Skeletal muscle cell (primary cell): Measurements from ENCODE around the gene TCERG1L.
"Not testable (repeated sequence)": the region's sequence is repeated elsewhere in the genome, so short reads cannot be mapped to it uniquely, and the experiment has no call there.

Source experiments
- DNase-seq: peaks from one replicate; pipeline ENCODE4 v3.0.0-alpha.2; 2010; ENCODE audit warnings: low read depth
- H3K4me3 ChIP-seq: 2 replicates; pipeline ENCODE4 v1.5.1; 2011; ENCODE audit warnings: low read depth, mild to moderate bottlenecking, control low read depth, low read length, moderate library complexity

TCERG1L gene

DNA sequence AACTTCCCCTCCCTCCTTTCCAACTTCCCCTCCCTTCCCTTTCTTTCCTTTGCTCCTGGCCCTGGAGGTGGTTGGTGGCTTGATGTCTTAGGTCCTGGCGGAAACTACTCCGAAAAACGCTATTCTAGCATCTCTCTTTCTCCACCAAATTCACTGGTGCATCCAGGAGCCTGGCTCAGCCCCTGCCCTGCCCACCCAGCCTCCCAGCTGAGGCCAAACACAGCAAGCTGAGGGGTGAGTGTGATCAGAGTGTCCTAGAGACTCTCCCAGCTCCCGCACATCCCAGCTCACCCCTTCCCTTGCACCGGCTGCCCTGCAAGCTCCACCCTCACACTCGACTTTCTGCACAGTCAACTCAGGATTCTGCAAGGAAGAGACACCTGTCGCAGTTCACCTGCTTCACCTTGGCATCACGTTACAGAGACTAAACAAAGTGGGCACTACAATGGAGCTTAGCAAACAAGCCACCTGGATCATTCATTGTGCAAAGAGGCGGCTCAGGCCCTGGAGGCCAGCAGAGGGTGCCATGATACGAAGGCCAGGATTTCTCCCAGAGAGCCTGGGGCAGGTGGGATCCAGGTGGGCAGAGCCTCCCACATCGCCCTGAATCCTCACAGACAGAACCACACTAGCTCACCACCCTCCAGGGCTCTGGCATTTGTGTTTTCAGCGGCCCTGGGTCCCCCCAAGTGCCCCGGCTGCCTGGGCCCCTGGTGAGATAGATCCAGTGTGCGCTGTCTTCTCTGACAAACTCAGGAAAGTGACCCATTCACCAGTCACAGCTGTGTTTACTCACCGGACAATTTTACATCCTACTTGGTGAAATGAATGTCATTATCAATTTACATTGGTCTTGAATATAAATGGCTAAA is 169.6 kb downstream of the TCERG1L start:
- no peak overlapping the region for H3K4me3 ChIP-seq
- DNase-seq = no peak

DNA sequence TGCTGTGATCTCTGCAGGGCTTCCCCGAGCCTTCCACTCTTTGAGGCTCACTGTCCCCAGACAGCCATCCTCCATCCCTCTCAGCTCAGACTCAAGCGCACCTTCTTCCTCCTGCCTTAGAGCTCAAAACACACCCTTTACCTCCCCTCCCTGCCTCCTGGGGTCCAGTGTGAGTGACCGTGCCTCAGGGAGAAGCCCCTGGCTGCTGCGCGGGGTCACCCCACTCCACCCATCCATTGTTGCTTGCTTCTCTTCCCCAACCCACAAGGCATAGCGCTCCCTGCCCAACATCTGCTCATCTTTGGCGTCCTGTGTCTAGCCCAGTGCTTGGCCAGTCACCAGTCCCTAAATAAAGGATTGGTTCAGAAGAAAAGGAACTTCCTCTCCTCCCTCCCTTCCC is 170.3 kb downstream of the TCERG1L start:
- H3K4me3 ChIP-seq = no peak overlapping the region
- no peak for DNase-seq

DNA sequence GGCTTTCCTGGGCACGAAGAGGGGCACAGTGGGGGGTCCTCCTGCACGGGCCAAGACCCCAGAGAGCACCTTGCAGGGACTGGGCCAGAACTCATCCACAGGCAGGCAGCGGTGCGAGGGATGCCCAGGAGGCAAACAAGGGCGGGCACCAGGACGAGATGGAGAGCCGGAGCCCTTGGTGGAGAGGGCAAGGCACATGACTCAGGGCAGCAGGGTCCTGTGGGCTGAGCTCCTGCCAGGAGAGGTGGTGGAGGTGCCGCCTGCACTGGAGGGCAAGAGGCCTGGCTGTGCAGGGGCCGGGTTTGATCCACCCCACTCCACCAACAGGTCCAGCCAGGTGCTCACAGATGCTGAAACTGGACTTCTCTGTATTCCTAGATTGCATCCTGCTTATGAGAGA is 170.9 kb downstream of the TCERG1L start:
- no peak for DNase-seq
- H3K4me3 ChIP-seq = no peak overlapping the region

DNA sequence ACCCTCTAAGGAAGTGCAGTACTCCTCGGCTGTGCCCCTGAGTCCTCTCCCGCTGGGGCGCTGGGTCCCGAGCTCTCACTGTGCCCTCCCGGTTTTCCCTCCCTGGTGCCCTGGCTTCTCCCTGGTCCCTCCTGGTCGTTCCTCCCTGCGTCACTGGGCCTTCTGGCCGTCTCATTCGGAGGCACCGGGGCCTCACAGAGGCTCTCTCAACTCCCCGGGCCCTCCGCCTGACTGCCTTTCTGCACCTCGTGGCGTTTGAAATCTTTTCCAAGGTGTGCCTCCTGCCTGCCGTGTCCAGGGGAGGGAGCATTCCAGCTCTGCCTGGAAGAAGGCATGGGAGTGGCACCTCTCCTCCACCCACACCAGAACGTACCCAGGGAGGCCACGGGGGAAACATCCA is 174.3 kb downstream of the TCERG1L start:
- no peak overlapping the region for H3K4me3 ChIP-seq
- DNase-seq = no peak

DNA sequence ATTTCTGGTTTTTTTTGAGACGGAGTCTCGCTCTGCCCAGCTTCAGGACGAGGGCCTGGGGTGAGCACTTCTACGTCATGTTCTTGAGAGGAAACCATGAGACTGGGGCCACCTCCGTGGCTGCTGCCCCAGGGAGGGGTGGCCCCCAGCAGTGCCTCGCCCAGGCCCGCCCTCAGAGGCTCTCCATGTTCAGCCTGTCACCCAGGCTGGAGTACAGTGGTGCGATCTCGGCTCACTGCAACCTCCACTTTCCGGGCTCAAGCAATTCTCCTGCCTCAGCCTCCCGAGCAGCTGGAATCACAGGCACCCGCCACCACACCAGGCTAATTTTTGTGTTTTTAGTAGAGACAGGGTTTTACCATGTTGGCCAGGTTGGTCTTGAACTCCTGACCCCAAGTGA is 175.2 kb downstream of the TCERG1L start:
- not testable (repeated sequence) for DNase-seq

DNA sequence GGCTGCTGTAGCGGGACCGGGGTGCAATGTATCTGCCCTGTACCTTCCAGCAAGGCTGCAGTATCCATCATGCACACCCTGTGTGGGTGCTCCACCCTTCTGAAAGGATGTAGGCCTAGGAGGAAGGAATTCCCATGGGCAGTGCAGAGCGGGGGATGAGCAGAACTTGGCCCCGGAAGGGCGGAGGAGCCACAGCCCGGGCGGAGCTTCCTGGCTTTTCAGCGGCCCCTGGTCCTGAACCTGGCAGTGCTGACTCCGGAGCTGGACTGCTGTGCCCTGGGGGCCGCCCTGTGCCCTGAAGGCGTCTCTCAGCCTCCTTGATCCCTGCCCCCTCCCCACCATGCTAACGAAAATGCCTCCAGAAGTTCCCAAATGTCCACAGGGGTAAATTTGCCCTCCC is 175.8 kb downstream of the TCERG1L start:
- no peak overlapping the region for H3K4me3 ChIP-seq
- DNase-seq = no peak

More for the DNA sequence above, 175.2 kb downstream of the TCERG1L start:
- H3K4me3 ChIP-seq = not testable (repeated sequence)

DNA sequence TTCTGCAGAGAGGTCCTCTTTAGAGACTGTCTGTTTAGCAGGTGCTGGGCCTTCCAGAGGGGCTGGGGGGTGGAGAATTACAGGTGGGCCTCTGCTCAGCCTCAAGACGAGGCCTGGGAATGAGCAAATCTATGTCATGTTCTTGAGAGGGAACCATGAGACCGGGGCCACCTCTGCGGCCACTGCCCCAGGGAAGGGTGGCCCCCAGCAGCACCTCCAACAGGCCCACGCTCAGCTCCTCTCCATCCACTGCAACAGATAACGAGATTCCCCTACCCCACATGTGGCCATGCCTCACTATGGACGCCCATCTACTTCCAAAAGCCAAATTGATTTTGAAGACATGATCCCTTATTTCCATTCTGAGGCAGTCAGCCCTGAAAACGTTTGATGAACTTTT is 176.9 kb downstream of the TCERG1L start:
- H3K4me3 ChIP-seq = no peak overlapping the region
- DNase-seq = no peak

DNA sequence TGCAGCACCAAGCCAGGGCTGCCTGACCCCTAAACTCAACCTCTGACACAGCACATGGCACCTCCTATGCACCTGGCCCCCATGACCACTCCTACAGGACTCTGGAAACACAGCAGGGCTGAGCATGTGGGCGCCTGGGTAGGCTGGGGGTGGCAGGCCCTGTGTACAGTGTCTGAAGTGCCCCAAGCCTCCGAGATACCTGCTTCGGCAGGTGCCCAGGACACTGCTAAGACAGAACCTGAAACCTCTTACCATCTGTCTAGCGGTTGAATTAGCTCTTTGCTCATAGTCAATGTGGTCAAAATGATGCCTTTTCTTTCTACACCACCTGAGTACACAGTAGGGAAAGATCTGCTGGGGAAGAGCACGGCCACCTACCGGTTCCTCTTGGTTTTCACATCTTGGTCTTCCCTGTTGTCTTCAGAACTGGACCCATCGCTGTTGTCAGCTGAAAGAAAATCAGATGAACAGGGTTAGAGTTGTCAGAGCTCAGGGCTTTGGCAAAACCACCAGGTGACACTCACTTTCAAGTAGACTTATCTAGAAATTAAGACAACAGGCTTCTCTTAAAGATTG is 177.4 kb downstream of the TCERG1L start:
- no peak for DNase-seq
- H3K4me3 ChIP-seq = no peak overlapping the region

DNA sequence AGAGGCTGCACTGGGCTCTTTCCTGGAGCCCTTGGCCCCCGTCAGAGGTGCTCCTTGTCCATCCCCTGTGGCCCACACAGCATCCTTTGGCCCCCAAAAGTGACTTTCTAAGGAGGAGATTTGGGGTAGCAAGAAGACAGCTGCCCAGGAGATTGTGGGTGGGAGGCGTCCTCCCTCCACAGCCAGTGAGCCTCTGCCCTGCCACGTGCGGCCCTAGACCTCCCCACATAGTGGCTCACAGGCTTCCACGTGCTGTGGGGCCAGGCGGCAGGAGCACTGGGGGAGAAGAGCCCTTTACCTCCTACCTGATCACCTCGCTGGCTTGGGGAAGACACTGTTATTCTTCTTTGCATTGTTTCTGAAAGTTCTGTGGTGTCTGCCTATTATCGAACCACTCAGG is 178.8 kb downstream of the TCERG1L start:
- H3K4me3 ChIP-seq = no peak overlapping the region
- no peak for DNase-seq

DNA sequence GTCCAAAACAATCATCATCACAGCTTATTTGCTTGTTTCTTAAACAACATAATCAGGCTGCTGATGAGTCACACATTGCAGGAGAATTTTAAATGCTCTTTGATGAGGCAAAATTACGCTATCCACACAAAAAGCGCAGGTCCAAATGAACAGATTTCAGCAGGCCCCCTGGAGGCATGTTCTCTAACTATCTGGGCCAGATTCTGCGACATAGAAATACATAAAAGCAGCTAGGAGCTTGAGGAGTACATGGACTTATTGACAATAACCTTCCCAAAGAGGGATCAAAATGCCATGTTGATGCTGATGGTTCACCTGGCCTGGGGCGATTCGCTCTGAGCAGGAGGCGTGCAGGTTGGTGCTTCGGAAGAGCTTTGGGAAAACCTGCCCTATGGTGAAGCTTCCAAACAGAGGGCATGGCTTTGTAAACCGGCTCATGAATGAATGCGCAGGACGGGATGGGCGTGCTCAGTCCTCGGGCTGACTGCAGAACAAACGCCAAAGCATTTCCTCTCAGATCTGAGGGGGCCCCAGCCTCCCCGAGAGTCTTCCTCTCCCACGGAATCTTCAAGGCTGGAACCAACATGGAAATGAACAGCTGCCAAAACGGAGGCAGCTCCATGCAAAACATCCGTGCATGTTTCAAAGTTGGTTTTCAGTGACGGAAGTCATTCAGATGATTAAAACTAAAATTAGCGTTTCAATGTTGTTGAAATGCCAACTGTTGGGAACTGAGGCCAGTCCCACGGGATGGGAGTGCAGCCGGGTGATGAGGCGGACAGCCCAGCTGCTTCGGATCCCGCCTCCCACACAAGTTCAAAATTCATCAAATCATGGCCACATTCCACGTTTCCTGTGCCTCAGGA is 179.6 kb downstream of the TCERG1L start:
- H3K4me3 ChIP-seq = no peak overlapping the region
- DNase-seq = no peak

DNA sequence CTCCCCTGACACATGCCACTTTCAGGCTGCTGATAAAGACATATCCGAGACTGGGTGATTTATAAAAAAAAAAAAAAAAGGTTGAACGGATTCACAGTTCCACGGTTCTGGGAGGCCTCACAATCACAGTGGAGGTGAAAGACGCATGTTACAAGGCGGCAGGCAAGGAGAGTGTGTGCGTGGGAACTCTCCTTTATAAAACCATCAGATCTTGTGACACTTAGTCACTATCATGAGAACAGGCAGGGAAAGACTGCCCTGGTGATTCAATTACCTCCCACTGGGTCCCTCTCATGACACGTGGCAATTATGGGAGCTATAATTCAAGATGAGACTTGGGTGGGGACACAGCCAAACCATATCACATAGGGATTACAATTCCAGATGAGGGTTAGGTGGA is 181.5 kb downstream of the TCERG1L start:
- no peak for DNase-seq

DNA sequence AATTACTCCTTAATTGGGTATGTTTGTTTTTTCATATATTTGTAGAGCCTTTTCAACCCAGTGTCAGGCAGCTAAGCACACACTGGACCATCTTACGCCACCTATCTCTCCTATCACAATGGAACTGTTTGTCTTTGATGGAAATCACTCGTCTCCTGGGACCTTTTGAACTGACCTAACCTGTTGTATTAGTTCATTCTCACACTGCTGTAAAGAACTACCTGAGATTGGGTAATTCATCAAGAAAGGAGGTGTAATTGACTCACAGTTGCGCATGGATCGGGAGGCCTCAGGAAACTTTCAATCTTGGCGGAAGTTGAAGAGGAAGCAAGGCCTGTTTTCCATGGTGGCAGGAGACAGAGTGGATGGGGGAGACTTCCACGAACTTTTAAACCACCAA is 182.0 kb downstream of the TCERG1L start:
- no peak overlapping the region for H3K4me3 ChIP-seq
- no peak for DNase-seq

More for the DNA sequence above, 181.5 kb downstream of the TCERG1L start:
- H3K4me3 ChIP-seq = no peak overlapping the region

DNA sequence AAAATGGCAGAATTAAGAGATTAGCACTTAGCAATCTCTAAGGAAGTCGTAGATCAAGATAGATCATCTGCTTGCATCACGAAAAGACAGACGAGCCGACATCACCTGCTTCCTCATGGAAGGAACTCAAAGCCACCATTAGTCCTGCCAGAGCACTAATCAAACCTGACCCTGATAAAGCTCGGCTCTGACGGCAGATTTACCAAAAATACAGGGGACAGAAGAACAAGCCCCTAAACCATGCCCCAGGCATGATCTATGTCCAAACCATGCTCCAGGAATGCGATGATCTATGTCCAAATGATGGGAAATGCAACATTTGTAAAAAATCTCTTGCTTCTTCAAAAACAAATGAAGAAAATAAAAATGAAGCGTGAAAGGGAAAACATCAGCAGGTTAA is 182.8 kb downstream of the TCERG1L start:
- DNase-seq = no peak
- no peak overlapping the region for H3K4me3 ChIP-seq

DNA sequence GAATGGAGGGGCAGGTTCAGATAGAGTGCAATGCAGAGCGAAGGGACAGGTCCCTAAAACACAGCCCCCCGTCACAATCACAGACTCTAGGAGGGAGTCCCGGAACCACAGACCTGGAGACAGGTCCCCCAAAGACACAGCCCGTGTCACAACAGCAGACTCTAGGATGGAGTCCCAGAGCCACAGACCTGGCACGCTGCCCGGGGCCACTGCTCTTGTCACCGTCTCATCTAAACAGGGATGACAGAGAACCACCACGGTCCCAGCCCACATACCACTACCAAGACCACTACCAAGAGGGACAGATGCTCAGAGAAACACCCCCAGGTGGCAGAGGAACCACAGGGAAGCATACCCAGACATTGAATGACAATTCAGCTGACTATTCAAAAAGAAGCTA is 183.9 kb downstream of the TCERG1L start:
- no peak for DNase-seq
- H3K4me3 ChIP-seq = no peak overlapping the region

DNA sequence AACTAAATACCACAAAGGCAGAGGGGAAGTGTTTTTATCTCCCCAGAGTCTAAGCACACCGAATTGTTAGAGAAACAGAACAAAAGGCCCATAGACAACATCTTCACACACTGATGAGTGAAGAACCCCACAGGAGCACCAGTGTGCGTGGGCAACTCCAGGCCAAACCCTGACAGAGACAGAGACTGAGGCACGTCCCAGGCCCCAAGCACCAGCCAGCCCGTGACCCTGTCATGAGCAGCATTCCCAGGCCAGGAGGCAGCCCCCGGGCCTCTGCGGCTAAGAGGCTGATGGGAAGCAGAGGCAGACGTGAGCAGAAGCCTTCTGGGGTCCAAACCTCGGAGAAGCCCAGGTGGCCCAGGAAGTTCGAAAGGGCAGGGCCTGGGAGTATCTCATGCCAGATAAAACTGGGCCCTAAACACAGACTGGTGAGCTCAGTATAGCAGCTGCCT is 184.4 kb downstream of the TCERG1L start:
- H3K4me3 ChIP-seq = no peak overlapping the region
- DNase-seq = no peak

DNA sequence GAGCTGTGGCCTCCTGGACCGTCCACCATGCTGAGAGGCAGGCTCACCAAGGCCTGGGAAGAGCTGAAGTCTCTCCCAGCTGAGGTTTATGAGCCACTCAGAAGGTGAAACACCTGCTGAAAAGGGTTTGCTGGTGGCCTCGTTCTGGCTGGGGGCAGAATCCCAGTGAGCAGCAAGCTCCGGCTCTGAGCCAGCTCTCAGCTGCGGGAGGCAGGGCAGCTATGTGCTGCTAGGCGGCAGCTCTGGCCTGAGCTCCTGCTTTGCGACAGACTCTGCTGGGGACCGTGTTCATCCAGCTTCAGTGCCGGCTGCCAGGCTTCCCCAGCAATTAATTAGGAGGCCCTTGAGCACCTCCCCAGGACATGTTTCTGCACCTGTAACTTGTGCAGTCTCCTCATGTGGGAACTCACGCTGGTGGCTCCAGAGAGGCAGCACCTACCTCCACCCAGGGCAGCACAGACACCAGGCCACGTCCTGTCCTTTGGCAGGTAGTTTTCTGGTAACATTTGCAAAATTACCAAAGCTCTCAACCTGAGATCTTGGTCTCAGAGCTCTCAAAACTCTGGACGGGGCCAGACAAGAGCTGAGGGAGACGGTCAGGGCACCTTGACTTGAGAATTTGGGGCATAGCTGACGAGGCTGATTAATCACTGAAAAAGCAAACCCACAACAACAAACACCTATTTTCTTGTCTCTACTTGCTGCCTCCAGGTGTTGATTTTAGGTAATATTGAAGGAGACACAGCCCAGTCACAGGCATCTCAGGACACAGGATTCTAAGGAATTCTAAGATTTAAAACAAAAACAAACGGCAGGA is 185.0 kb downstream of the TCERG1L start:
- no peak overlapping the region for H3K4me3 ChIP-seq
- no peak for DNase-seq

DNA sequence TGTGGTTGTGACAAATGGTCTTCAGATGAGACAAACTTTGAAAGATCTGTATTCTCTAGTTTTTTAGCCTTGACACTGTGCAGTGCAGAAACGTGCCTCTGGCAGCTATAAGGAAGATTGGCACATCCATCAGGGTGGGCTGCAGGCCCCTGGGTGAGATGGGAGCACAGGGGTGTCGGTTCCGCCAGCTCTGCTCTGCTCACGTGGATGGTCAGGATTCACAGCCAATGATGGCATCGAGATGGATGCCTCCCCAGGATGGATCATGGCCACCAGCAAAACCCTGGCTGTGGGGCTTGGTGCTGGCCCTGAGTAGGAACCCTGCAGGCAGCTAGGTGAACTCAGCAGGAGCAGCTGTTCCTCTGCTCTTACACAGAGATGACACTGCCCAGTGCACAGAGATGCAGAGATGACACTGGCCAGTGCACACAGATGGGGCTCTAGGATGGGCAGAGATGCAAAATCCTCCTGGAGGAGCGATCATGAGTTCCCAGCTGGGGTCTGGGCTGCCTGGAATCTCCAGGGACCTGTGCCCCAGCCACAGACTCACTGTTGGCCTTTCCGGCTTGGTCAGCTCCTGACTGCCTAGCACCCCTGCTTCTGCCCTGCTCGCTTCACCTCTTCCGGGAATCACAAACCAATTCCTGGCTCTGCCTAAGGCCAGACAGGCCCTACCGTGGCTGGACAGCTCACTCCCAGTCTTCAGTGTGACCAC is 185.9 kb downstream of the TCERG1L start:
- no peak overlapping the region for H3K4me3 ChIP-seq
- DNase-seq = no peak

DNA sequence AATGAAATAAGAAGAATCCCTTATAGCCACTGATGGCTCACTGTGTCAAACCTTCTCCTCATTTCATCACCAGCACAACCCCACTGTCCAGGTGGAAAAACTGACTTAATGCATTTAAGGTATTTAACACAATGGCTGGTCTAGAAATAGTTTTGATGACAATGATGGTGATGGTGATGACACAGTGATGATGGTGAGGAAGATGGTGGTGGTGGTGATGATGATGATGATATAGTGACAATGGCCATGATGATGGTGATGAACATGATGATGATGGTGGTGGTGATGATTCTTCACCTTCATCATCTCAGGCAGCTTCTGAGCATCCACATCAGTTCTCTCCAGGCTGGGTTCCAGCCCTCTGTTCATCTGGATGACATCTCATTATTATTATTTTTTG is 186.6 kb downstream of the TCERG1L start:
- H3K4me3 ChIP-seq = no peak overlapping the region
- no peak for DNase-seq

DNA sequence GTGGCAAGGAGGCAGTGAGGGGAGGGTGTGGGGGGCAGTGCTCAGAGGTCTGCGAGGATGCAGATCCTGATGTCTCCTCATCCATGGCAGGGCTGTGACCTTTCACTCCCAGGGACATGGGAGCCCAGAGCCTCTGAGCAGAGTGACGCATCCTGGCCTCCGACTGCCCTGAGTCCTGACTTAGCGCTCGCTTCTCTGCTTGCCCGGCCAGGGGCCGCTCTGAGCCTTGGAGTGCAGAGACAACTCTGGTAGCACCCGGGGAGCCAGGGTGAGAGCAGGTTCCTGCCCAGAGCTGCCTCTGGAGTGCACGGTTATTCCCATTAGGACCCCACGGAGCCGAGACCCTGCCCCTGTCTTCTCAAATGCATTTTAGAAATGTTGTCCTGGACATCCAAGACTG is 188.0 kb downstream of the TCERG1L start:
- H3K4me3 ChIP-seq = no peak overlapping the region
- no peak for DNase-seq
